Transverse colon (tissue), 4 donors: Measurements from ENCODE around the gene KCTD1.

Experiments
- CTCF ChIP-seq, 5 experiments: fragments of 200-600 bp in 3 of 5; fragments of 450-650 bp in 2 of 5; sonication (generic) in 3 of 5; IDR thresholded peaks; 1 replicate in 2 of 5; 2 replicates in 3 of 5; pipeline ENCODE4 v1.5.1; 2016 to 2017; ENCODE audit warnings: antibody characterized with exemption in 5 of 5, inconsistent platforms in 3 of 5, mild to moderate bottlenecking in 2 of 5, moderate library complexity in 1 of 5
- EP300 ChIP-seq: sonication (generic); formaldehyde crosslinking; IDR thresholded peaks from one replicate; pipeline ENCODE4 v1.6.1; 2017; ENCODE audit warnings: antibody characterized with exemption, low read depth
- POLR2A ChIP-seq: fragments of 450-650 bp; IDR thresholded peaks from one replicate; pipeline ENCODE4 v1.6.1; 2016; ENCODE audit warnings: antibody characterized with exemption, mild to moderate bottlenecking, moderate library complexity
- POLR2AphosphoS5 ChIP-seq, 3 donors: sonication (generic); formaldehyde crosslinking; IDR thresholded peaks; one replicate each; pipeline ENCODE4 v1.6.1; 2016; ENCODE audit warnings: antibody characterized with exemption in 3 of 3

GRCh38 chr18:26515643-26516487, 32.5 kb downstream of the KCTD1 start:
- no peak for TF ChIP-seq EP300
- no peak for TF ChIP-seq CTCF (IDR thresholded peaks at IDR 0.05)
- TF ChIP-seq POLR2A, result no peak
- TF ChIP-seq POLR2AphosphoS5 (IDR thresholded peaks at IDR 0.05), result no peak
